ENCODE results near the gene KRT71. TPM values are rescaled to one million over a fixed set of nuclear protein-coding genes. Genes with fewer than 3 reads are reported as not detected.

Gene KRT71
- total RNA-seq, 1 donor from 2014 or later = not detected

- Mint-ChIP-seq H3K27me3 (ENCODE audit: low read depth) (no peaks in the 10 kb centered on the region), H3K36me3 (ENCODE audit: low read depth) (no peaks in the 10 kb centered on the region), H3K9me3 (no peaks in the 10 kb centered on the region), H3K27ac (ENCODE audit: unreplicated experiment) (no peak overlapping the region), H3K4me1 (no peaks in the 10 kb centered on the region), H3K4me3 (no peak overlapping the region)
- no peak for DNase-seq (ENCODE audit: low read depth, low spot score)
- no peak for TF ChIP-seq CTCF (conservative IDR thresholded peaks at IDR 0.05)
Observed at GRCh38 chr12:52530366-52530765, 22.6 kb downstream of the KRT71 start.

DNA sequence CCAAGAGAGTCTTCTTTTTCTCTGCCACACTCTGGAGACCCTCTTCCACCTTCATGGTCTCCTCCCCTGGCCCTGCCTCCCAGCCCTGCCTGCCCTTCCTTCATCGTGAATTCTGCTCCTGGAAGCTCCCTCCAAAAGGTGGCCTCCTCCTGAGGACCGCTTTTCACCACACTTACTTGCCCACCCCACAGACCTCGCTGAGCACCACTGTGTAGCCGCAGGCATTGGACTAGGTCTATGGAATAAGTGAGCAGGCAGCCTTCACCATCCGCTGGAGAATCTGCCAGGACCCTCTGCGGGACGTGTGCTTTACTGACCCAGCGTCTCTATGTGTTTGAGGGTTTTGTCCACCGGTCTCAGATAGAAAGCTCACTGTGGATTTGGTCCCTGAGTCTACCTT, 23.1 kb downstream of the KRT71 start:
- TF ChIP-seq CTCF (conservative IDR thresholded peaks at IDR 0.05) = no peak
- Mint-ChIP-seq H3K27me3 (ENCODE audit: low read depth) (no peaks in the 10 kb centered on the region), H3K36me3 (ENCODE audit: low read depth) (no peaks in the 10 kb centered on the region), H3K27ac (ENCODE audit: unreplicated experiment) (no peak overlapping the region), H3K9me3 (no peaks in the 10 kb centered on the region), H3K4me3 (no peak overlapping the region), H3K4me1 (no peaks in the 10 kb centered on the region)
- no peak for DNase-seq (ENCODE audit: low read depth, low spot score)

- no peak overlapping the region for H3K27ac Mint-ChIP-seq (ENCODE audit: unreplicated experiment)
- no peaks in the 10 kb centered on the region for H3K27me3 Mint-ChIP-seq (ENCODE audit: low read depth)
- no peak for TF ChIP-seq CTCF (conservative IDR thresholded peaks at IDR 0.05)
- DNase-seq (ENCODE audit: low read depth, low spot score) = no peak
- no peaks in the 10 kb centered on the region for H3K4me1 Mint-ChIP-seq
- H3K36me3 Mint-ChIP-seq (ENCODE audit: low read depth) = no peaks in the 10 kb centered on the region
- H3K4me3 Mint-ChIP-seq = no peak overlapping the region
- no peaks in the 10 kb centered on the region for H3K9me3 Mint-ChIP-seq
Observed at GRCh38 chr12:52529417-52529816, 23.5 kb downstream of the KRT71 start.

DNA sequence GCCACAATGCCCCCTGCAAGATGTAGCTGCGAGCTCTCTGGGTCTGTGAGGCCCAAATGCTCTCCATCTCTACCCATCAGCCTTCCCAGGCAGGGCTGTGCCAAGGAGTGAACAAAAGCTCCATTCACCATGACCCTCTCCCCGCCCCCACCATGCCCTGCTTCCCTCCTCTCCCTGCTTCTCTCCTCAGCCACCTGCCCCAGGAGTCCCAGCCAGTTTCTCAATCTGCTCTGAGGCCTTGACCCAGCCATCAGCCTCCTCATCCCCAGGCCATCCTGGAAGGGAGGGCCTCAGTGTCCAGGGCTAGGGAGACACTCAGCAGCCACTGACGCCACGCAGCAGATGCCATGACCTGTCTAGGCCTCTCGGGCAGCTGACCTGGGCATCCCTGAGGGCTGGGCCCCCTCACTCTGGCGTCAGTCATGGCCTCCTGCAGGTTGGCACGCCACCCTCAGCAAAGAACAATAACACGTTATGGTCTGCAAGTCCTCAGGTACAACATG, 24.3 kb downstream of the KRT71 start:
- TF ChIP-seq CTCF (conservative IDR thresholded peaks at IDR 0.05) = no peak
- no peaks in the 10 kb centered on the region for H3K27me3 Mint-ChIP-seq (ENCODE audit: low read depth)
- H3K9me3 Mint-ChIP-seq = no peaks in the 10 kb centered on the region
- no peak overlapping the region for H3K27ac Mint-ChIP-seq (ENCODE audit: unreplicated experiment)
- no peak overlapping the region for H3K4me3 Mint-ChIP-seq
- DNase-seq (ENCODE audit: low read depth, low spot score) = no peak
- H3K36me3 Mint-ChIP-seq (ENCODE audit: low read depth) = no peaks in the 10 kb centered on the region
- no peaks in the 10 kb centered on the region for H3K4me1 Mint-ChIP-seq

DNA sequence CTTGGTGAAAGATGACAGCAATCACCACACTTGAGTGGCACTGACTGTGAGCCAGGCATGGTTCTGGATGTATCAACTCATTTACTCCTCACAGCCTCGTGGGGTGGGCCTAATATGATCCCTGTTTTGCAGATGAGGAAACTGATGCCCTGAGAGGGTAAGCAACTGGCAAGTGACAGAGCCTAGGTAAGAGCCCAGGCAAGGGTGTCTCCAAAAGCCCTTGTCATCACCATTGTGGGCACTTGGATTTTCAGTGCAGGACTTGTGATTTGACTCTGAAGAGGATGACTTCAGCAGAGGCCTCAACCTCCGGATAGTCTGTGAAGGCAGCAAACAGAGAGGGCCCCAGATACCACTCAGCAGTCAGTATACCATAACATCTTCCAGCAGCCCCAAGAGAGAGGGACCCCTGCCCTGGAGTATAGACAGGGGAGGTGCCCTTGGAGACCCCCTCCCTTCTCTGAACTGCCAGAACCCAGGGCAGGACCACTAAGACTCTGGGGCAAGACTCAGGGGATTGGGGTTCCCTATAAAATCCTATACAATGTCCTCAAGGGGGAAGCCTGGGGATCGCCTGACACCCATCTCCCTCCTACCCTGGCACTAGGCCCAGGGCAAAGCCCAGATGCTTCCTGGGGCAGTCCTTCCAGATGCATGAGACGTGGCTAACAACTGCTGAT, 25.7 kb downstream of the KRT71 start:
- H3K27me3 Mint-ChIP-seq (ENCODE audit: low read depth) = no peaks in the 10 kb centered on the region
- TF ChIP-seq CTCF (conservative IDR thresholded peaks at IDR 0.05) = no peak
- no peak overlapping the region for H3K4me3 Mint-ChIP-seq
- no peaks in the 10 kb centered on the region for H3K36me3 Mint-ChIP-seq (ENCODE audit: low read depth)
- H3K9me3 Mint-ChIP-seq = no peaks in the 10 kb centered on the region
- DNase-seq (ENCODE audit: low read depth, low spot score) = no peak
- peak overlapping the region; percentile 67 for H3K27ac Mint-ChIP-seq (ENCODE audit: unreplicated experiment)
- H3K4me1 Mint-ChIP-seq = no peaks in the 10 kb centered on the region

Data from neural crest cell (in vitro differentiated cells).